WTC11 (cell line): Measurements from ENCODE around the gene RGMB. TPM values are rescaled to one million over a fixed set of nuclear protein-coding genes. Genes with fewer than 3 reads are reported as not detected.

Source experiments
- ATAC-seq: fragments of 200-7000 bp; cut with Tn5 transposase; 2 replicates; pipeline ENCODE4 v1.10.0; 2021; ENCODE audit warnings: mild to moderate bottlenecking, moderate library complexity
- CTCF ChIA-PET: fragments of 300-600 bp; sonication (Branson Sonifier 250); formaldehyde crosslinking; loops from one replicate; lab custom pipeline; 2021; ENCODE audit warnings: antibody characterized with exemption; lab: Charles Lee
- POLR2A ChIA-PET: fragments of 350-600 bp; sonication (Branson Sonifier 250); formaldehyde crosslinking; loops from one replicate; lab custom pipeline; 2021; ENCODE audit warnings: antibody characterized with exemption; lab: Charles Lee
- DNase-seq: peaks from one replicate; pipeline ENCODE4 v3.0.0; 2021; ENCODE audit warnings: low spot score
- H3K27ac Mint-ChIP-seq: 2 replicates; pipeline ENCODE4 v1.8.0; 2021; ENCODE audit warnings: mixed read lengths
- H3K27me3 Mint-ChIP-seq: 2 replicates; pipeline ENCODE4 v1.8.0; 2021; ENCODE audit warnings: low read depth, mild to moderate bottlenecking, moderate library complexity, mixed read lengths
- H3K36me3 Mint-ChIP-seq: 2 replicates; pipeline ENCODE4 v1.8.0; 2021; ENCODE audit warnings: mixed read lengths
- H3K4me1 Mint-ChIP-seq: 2 replicates; pipeline ENCODE4 v1.8.0; 2022; ENCODE audit warnings: mixed read lengths
- H3K4me3 Mint-ChIP-seq: 2 replicates; pipeline ENCODE4 v1.8.0; 2021; ENCODE audit warnings: mild to moderate bottlenecking, moderate library complexity, mixed read lengths
- H3K9me3 Mint-ChIP-seq: 2 replicates; pipeline ENCODE4 v1.8.0; 2021; ENCODE audit warnings: mixed read lengths
- CBFB ChIP-seq: sonication (generic); formaldehyde crosslinking; IDR thresholded peaks from 2 replicates; pipeline ENCODE4 v1.8.1; 2022; ENCODE audit warnings: mild to moderate bottlenecking, low read depth, missing genetic modification reagents
- CDX4 ChIP-seq: fragments of 250-450 bp; sonication (Bioruptor Pico); IDR thresholded peaks from 2 replicates; pipeline ENCODE4 v1.9.0; 2021; ENCODE audit warnings: moderate library complexity, mild to moderate bottlenecking, inconsistent platforms, borderline replicate concordance
- CREB1 ChIP-seq: sonication (generic); formaldehyde crosslinking; IDR thresholded peaks from 2 replicates; pipeline ENCODE4 v1.8.0; 2023; ENCODE audit warnings: mild to moderate bottlenecking, missing genetic modification reagents
- ELF4 ChIP-seq: sonication (generic); formaldehyde crosslinking; IDR thresholded peaks from 2 replicates; pipeline ENCODE4 v1.8.1; 2022; ENCODE audit warnings: low read depth, mild to moderate bottlenecking, moderate library complexity, missing genetic modification reagents
- IRF2 ChIP-seq: sonication (generic); formaldehyde crosslinking; IDR thresholded peaks from 2 replicates; pipeline ENCODE4 v1.8.0; 2022; ENCODE audit warnings: low read depth, missing genetic modification reagents, borderline replicate concordance
- JUN ChIP-seq: sonication (generic); formaldehyde crosslinking; IDR thresholded peaks from 2 replicates; pipeline ENCODE4 v1.8.0; 2023; ENCODE audit warnings: mild to moderate bottlenecking, missing genetic modification reagents
- MXD4 ChIP-seq: fragments of 250-450 bp; sonication (Bioruptor Pico); IDR thresholded peaks from 2 replicates; pipeline ENCODE4 v1.8.0; 2021; ENCODE audit warnings: mild to moderate bottlenecking, moderate library complexity, borderline replicate concordance
- NFATC4 ChIP-seq: fragments of 250-450 bp; sonication (Bioruptor Pico); IDR thresholded peaks from 2 replicates; pipeline ENCODE4 v1.9.0; 2021; ENCODE audit warnings: mild to moderate bottlenecking
- RELA ChIP-seq: sonication (generic); formaldehyde crosslinking; IDR thresholded peaks from 2 replicates; pipeline ENCODE4 v1.8.1; 2022; ENCODE audit warnings: missing genetic modification reagents, mild to moderate bottlenecking, borderline replicate concordance
- RORB ChIP-seq: fragments of 250-450 bp; sonication (Bioruptor Pico); IDR thresholded peaks from 2 replicates; pipeline ENCODE4 v1.9.0; 2021; ENCODE audit warnings: mild to moderate bottlenecking
- TP53 ChIP-seq: sonication (generic); formaldehyde crosslinking; IDR thresholded peaks from 2 replicates; pipeline ENCODE4 v1.8.1; 2023; ENCODE audit warnings: mild to moderate bottlenecking, missing genetic modification reagents
- ZNF219 ChIP-seq: sonication (generic); formaldehyde crosslinking; IDR thresholded peaks from 2 replicates; pipeline ENCODE4 v1.8.0; 2023; ENCODE audit warnings: missing genetic modification reagents, mild to moderate bottlenecking, borderline replicate concordance
- ZNF671 ChIP-seq: fragments of 250-450 bp; sonication (Bioruptor Pico); IDR thresholded peaks from 2 replicates; pipeline ENCODE4 v1.8.0; 2021; ENCODE audit warnings: mild to moderate bottlenecking
- ZSCAN18 ChIP-seq: fragments of 250-450 bp; sonication (Bioruptor Pico); IDR thresholded peaks from 2 replicates; pipeline ENCODE4 v2.1.2; 2022; ENCODE audit warnings: mild to moderate bottlenecking, moderate library complexity
- total RNA-seq: library from RNA; stranded (reverse); gene quantifications from 3 replicates; pipeline ENCODE4 v1.2.3, GENCODE V29; 2021
- TF ChIP-seq, protein P1 (sequence below): sonication (generic); formaldehyde crosslinking; IDR thresholded peaks from 2 replicates; pipeline ENCODE4 v1.8.1; 2022; ENCODE audit warnings: mild to moderate bottlenecking, missing genetic modification reagents, moderate library complexity, borderline replicate concordance
- TF ChIP-seq, protein P2 (sequence below): sonication (generic); formaldehyde crosslinking; IDR thresholded peaks from 2 replicates; pipeline ENCODE4 v1.8.0; 2022; ENCODE audit warnings: mild to moderate bottlenecking, missing genetic modification reagents
- TF ChIP-seq, protein P3 (sequence below): sonication (generic); formaldehyde crosslinking; conservative IDR thresholded peaks from 2 replicates; pipeline ENCODE4 v1.8.1; 2022; ENCODE audit warnings: mild to moderate bottlenecking, missing genetic modification reagents
- TF ChIP-seq, protein P4 (sequence below): sonication (generic); formaldehyde crosslinking; IDR thresholded peaks from 2 replicates; pipeline ENCODE4 v1.8.0; 2023; ENCODE audit warnings: missing genetic modification reagents
- TF ChIP-seq, protein P5 (sequence below): fragments of 250-450 bp; sonication (Bioruptor Pico); IDR thresholded peaks from 2 replicates; pipeline ENCODE4 v1.8.0; 2021; ENCODE audit warnings: mild to moderate bottlenecking
- TF ChIP-seq, protein P6 (sequence below): sonication (generic); formaldehyde crosslinking; IDR thresholded peaks from 2 replicates; pipeline ENCODE4 v1.8.1; 2022; ENCODE audit warnings: missing genetic modification reagents, borderline replicate concordance

Gene RGMB
- total RNA-seq, 1 experiment from 2014 or later: 33.0 TPM

GRCh38 chr5:98804066-98804465 lies 30.6 kb downstream of the RGMB start (continued):
- TF ChIP-seq RELA (CRISPR knock-in tag) (no peak), RORB (CRISPR knock-in tag) (no peak), ZNF671 (no peak), IRF2 (CRISPR knock-in tag) (no peak), NFATC4 (CRISPR knock-in tag) (no peak)
- TF ChIP-seq, protein P1, sequence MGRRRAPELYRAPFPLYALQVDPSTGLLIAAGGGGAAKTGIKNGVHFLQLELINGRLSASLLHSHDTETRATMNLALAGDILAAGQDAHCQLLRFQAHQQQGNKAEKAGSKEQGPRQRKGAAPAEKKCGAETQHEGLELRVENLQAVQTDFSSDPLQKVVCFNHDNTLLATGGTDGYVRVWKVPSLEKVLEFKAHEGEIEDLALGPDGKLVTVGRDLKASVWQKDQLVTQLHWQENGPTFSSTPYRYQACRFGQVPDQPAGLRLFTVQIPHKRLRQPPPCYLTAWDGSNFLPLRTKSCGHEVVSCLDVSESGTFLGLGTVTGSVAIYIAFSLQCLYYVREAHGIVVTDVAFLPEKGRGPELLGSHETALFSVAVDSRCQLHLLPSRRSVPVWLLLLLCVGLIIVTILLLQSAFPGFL (CRISPR knock-in tag): no peak
- TF ChIP-seq, protein P2, sequence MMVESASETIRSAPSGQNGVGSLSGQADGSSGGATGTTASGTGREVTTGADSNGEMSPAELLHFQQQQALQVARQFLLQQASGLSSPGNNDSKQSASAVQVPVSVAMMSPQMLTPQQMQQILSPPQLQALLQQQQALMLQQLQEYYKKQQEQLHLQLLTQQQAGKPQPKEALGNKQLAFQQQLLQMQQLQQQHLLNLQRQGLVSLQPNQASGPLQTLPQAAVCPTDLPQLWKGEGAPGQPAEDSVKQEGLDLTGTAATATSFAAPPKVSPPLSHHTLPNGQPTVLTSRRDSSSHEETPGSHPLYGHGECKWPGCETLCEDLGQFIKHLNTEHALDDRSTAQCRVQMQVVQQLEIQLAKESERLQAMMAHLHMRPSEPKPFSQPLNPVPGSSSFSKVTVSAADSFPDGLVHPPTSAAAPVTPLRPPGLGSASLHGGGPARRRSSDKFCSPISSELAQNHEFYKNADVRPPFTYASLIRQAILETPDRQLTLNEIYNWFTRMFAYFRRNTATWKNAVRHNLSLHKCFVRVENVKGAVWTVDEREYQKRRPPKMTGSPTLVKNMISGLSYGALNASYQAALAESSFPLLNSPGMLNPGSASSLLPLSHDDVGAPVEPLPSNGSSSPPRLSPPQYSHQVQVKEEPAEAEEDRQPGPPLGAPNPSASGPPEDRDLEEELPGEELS: no peak

DNA sequence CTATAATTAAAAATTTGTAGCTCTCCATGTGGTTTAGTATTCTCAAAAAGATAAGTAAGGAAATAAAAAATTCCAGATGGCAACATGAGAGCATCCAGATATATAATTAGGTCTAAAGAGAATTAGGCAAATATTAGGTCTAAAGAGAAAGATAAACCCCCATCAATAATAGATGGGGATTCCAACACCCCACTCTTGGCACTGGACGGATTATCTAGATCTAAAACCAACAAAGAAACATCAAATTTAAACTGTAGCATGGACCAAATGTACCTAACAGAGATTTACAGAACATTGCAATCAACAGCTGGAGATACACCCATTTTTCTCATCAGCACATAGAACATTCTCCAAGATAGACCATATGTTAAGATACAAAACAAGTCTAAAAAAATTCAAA lies 31.6 kb downstream of the RGMB start:
- TF ChIP-seq, protein P3, sequence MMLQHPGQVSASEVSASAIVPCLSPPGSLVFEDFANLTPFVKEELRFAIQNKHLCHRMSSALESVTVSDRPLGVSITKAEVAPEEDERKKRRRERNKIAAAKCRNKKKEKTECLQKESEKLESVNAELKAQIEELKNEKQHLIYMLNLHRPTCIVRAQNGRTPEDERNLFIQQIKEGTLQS (CRISPR knock-in tag): no peak
- TF ChIP-seq, all 79 proteins: peak for 0
- DNase-seq (no peak), ATAC-seq (no peak)
- Mint-ChIP-seq H3K27me3 (no peaks in the 10 kb centered on the region), H3K27ac (no peak overlapping the region), H3K9me3 (peaks cover 40% of the 10 kb centered on the region), H3K4me3 (no peak overlapping the region), H3K36me3 (peaks cover 34% of the 10 kb centered on the region), H3K4me1 (no peaks in the 10 kb centered on the region)
- CTCF ChIA-PET: no interaction called here
- POLR2A ChIA-PET: no interaction called here

GRCh38 chr5:98807806-98808205 lies 34.3 kb downstream of the RGMB start:
- DNase-seq: no peak
- H3K27ac Mint-ChIP-seq: no peak overlapping the region
- no peaks in the 10 kb centered on the region for H3K27me3 Mint-ChIP-seq
- H3K36me3 Mint-ChIP-seq: peaks cover 34% of the 10 kb centered on the region
- ChIA-PET POLR2A (no interaction called here), CTCF (no interaction called here)
- TF ChIP-seq, protein P4, sequence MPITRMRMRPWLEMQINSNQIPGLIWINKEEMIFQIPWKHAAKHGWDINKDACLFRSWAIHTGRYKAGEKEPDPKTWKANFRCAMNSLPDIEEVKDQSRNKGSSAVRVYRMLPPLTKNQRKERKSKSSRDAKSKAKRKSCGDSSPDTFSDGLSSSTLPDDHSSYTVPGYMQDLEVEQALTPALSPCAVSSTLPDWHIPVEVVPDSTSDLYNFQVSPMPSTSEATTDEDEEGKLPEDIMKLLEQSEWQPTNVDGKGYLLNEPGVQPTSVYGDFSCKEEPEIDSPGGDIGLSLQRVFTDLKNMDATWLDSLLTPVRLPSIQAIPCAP (CRISPR knock-in tag): no peak
- TF ChIP-seq, protein P5, sequence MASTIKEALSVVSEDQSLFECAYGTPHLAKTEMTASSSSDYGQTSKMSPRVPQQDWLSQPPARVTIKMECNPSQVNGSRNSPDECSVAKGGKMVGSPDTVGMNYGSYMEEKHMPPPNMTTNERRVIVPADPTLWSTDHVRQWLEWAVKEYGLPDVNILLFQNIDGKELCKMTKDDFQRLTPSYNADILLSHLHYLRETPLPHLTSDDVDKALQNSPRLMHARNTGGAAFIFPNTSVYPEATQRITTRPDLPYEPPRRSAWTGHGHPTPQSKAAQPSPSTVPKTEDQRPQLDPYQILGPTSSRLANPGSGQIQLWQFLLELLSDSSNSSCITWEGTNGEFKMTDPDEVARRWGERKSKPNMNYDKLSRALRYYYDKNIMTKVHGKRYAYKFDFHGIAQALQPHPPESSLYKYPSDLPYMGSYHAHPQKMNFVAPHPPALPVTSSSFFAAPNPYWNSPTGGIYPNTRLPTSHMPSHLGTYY (CRISPR knock-in tag): no peak
- TF ChIP-seq, protein P3 (CRISPR knock-in tag): no peak
- TF ChIP-seq TP53 (CRISPR knock-in tag) (no peak), MXD4 (CRISPR knock-in tag) (no peak), CBFB (no peak), ZNF219 (no peak)
- no peaks in the 10 kb centered on the region for H3K4me1 Mint-ChIP-seq
- H3K9me3 Mint-ChIP-seq: peaks cover 40% of the 10 kb centered on the region
- no peak for ATAC-seq
- no peak overlapping the region for H3K4me3 Mint-ChIP-seq

DNA sequence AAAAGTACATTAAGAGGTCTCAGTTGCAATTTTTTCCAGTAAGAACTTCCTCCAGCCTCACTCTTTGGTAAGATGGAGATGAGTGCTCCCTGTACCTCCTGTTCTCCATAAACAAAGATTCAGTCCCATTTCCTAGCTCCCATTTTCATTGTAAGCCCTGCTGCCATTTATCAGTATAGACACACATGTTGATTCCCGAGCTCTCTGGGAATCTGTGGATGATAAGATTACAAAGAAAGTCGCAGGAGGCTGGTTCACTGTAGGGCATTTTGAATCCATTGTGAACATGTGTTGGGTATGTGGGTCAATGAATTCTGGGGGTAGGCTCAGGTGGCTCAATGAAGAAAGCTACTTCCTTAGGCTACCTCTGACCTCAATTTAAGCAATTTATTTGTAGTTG lies 36.7 kb downstream of the RGMB start:
- CTCF ChIA-PET: interaction anchor here (1.7 kb wide), 1 partner anchor 14 kb away, joined by 7 read pairs; no protein-coding TSS in a partner anchor
- H3K9me3 Mint-ChIP-seq: peaks cover 37% of the 10 kb centered on the region
- H3K27me3 Mint-ChIP-seq: no peaks in the 10 kb centered on the region

More for the DNA sequence above, 36.7 kb downstream of the RGMB start:
- no peak overlapping the region for H3K27ac Mint-ChIP-seq
- no peak for ATAC-seq
- no peak overlapping the region for H3K4me3 Mint-ChIP-seq
- peaks cover 31% of the 10 kb centered on the region for H3K36me3 Mint-ChIP-seq
- TF ChIP-seq JUN (CRISPR knock-in tag) (no peak), ZSCAN18 (no peak), CREB1 (no peak), ELF4 (CRISPR knock-in tag) (no peak), CDX4 (CRISPR knock-in tag) (no peak)
- TF ChIP-seq, protein P4 (CRISPR knock-in tag): no peak
- TF ChIP-seq, protein P6, sequence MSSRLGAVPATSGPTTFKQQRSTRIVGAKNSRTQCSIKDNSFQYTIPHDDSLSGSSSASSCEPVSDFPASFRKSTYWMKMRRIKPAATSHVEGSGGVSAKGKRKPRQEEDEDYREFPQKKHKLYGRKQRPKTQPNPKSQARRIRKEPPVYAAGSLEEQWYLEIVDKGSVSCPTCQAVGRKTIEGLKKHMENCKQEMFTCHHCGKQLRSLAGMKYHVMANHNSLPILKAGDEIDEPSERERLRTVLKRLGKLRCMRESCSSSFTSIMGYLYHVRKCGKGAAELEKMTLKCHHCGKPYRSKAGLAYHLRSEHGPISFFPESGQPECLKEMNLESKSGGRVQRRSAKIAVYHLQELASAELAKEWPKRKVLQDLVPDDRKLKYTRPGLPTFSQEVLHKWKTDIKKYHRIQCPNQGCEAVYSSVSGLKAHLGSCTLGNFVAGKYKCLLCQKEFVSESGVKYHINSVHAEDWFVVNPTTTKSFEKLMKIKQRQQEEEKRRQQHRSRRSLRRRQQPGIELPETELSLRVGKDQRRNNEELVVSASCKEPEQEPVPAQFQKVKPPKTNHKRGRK (CRISPR knock-in tag): no peak
- TF ChIP-seq, all 79 proteins: peak for 0
- POLR2A ChIA-PET: no interaction called here
- no peak for DNase-seq
- no peaks in the 10 kb centered on the region for H3K4me1 Mint-ChIP-seq
